ENCODE results near the gene ADAM19.

The ADAM19 gene

DNA sequence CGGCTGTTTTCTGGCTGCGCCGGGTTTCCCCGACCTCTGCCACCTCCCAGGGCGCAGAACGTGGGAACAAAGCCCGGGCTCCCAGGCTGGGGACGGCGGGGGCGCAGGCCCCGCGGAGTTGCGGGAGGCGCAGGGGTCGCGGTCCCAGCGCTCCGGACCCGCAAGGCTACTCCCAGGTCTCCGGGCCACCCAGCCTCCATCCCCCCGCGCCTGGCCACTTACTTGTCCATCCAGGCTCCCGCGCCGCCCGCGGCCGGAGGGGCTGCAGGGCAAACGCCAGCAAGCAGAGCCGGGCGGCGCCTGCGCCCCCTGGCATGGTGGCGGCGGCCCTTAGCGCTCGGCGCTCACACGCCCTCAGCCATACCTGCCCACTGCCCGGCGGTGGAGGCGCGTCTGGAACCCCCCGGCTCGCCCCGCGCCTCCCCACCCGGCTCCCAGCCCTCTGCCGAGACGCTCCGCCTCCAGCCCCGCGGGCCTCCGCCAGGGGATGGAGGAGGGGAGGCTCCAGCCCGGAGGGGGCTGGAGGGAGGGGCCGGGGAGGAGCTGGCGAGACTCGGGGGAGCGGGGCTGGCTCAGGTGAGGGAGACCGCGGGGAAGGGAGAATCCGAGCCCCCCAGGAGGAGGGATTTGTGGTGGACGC is at the start of gene ADAM19:
Gene ADAM19 (minus strand): TSS at position 395 of the 640 bp plus-strand sequence. CDS start 79 bp downstream, at position 316.
- DNase-seq = no peak

DNA sequence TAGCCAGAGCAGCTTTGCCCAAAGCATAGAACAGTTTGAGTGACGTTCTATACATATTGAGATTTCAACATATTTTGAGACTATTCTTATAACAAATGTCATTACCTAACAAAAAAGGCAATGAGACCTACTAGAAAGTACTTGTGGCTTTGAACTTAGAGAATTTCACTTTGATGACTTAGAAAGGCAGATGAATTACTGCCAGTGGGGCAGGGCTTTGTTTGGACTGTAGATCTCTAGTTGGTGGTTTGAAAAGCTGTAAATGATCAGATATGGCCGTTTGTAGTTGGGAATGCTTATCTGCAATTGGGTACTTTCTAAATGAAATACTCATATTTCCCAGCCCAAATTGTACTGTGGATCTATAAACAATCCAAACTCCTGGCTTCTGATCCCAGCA is 48.6 kb upstream of the ADAM19 start:
- DNase-seq = no peak

DNA sequence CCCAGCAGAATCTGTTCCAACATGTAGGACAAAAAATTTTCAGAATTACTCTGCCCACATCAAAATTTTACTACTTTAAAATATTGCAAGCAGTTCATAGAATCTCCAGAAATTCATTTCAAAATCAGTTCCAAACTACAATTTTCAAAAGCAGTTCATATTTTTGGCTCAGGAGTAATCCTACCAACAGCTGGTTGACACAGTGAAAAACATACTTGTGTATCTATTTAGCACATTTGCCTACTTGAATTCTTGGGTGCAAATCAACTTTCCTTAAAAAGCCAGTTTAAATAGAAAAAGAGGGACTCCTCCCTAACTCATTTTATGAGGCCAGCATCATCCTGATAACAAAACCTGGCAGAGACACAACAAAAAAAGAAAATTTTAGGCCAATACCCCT is 45.2 kb upstream of the ADAM19 start:
- no peak for DNase-seq

- DNase-seq = no peak
Observed at GRCh38 chr5:157618191-157618765, 42.7 kb upstream of the ADAM19 start.

DNA sequence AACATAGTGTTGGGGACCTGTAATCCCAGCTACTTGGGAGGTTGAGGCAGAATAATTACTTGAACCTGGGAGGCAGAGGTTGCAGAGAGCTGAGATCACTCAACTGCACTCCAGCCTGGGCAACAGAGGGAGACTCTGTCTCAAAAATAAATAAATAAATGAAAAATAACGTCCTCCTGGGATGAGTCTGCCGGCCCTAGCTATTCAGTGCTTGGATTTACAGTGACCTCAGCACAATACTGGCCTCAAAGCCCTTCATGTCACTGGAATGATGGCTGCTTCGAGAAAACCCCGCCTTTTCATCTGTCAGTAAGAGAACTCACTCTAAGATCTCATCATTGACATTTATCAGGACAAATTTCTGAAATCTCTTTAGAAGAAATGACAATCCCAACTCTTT is 41.2 kb upstream of the ADAM19 start:
- no peak for DNase-seq

DNA sequence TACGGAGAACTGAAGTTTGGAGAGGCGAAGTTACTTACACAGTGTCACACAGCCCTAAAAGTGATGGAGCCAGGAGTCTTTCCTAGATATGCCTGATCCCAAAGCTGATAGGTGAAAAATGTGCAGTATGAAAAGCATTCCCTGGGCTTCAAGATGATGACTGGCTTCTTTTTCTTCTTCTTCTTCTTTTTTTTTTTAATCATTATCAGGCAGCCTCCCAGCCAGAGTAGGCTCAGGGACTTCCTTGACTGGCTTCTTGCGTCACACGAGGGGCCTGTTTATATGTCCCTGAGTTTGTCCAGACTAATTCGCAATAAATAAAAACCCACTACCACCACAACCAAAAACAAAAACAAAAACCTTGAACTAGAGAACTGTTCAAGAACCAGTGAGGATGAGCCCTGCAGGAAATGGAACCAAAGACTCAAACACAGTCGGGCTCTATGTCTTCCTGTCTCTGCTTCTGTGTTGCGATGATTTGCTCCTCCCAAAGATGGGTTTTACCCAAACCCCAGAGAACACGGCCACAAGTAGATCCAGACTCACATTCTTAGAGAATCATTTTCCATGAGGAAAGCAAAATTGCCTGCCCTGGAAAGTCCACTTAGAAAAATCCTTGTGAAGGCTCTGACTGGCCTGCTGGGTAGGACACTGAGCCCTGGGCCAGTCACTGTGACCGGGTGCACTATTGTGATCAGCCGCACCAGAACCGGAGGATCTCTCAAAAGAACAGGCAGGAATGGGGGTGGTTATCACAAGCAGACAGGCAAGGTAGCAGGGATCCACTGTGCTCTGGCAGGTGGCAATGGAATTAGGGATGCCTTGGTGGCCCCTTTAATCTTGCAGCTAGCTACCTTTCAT is 38.0 kb upstream of the ADAM19 start:
- DNase-seq = no peak

DNA sequence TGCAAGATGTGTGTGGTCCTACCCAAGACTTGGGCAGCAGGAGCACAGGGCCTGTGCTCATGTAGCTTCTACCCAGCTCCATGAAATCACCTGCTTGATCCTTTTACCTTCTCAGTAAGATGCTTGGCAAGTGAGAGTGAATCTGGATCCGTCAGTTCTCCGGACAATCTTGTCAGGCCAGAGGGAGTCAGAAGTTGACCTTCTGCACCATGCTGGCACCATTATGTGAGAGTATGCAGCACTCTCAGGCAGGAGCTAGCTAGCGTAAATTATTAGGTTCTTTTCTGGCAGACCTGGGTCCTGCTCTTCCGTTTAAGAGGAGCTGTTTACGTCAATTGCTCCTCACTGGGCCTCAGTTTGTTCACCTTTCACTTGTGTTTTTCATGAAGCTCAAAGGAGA is 37.0 kb upstream of the ADAM19 start:
- DNase-seq = no peak

DNA sequence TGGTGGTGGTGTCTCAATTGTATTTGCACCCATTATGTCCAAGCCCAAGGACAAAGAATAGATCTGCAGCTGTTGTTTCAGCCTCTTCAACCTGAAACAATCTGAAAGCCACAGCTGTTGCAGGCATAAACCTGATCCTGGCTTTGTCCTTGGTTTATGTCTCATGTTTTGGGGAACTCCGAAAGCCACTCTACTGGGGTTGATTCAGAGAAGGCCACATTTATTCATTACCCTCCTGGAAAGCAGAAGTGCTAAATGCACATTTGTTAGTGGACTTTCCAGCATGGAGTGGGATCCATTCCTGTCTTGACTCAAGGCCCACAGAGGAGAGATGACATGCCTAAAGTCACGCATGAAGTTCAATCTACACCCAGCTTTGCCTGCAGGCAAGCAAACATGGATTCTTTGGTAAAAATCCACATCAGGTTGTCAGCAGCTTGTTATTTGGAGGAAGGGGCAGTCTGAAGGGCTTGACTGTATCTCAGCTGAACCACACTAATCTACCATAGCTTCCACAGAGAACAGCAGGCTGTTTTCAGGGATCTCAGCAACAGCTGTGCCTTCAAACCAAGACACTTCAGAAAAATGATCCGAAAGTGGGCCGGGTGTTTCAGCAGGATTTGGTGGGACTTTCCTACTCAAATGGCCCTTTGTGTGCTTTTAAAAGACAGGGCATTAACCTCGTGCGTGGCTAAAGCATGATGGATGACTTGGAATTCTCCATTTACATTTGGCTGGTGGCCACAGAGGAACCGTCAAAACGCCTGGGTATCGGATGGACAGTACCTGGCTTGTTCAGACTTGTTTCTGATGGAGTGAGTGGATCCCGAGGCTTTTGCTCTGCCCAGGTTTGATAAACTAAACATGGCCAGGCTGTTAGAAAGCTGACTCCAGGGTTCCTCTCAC is 36.2 kb upstream of the ADAM19 start:
- no peak for DNase-seq

DNA sequence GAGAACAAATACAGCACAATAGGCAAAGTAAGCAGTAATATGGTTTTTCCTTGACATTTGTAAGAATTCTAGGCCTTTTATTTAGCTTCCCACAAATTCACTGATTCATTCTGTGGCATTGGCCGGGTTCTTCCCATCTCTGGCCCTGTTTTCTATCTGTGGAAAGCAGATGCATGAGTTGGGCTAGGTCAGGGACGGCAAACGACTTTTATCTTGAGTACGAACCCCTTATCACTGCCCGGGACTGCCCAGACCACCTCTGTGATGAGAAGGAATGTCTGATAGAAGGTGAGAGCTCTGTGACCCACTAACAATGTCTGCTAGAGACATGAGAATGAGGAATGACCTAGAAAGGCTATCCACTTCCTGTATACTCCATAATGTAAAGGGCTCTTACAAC is 35.4 kb upstream of the ADAM19 start:
- no peak for DNase-seq

GRCh38 chr5:157608972-157609565 is 33.5 kb upstream of the ADAM19 start:
- DNase-seq = no peak

GRCh38 chr5:157607371-157608161 is 32.0 kb upstream of the ADAM19 start:
- peak; percentile 64 for DNase-seq

DNA sequence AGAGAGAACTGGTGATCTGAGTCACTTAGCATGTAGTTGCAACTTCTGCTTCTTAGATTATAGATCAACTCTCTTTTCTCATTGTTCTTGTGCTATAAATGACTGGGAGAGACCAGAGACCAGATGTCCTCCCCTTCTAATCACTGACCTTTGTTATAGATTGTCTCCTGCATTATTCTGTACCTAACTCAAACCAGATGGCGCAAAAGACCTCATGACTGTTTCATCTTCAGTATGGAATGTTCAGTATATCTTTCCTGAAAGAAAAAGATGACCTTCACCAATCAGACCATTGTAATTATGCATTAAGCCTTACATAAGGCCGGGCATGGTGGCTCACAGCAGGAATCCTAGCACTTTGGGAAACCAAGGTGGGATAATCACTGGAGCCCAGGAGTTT is 30.5 kb upstream of the ADAM19 start:
- no peak for DNase-seq

GRCh38 chr5:157603333-157604190 is 28.0 kb upstream of the ADAM19 start:
- DNase-seq = no peak

DNA sequence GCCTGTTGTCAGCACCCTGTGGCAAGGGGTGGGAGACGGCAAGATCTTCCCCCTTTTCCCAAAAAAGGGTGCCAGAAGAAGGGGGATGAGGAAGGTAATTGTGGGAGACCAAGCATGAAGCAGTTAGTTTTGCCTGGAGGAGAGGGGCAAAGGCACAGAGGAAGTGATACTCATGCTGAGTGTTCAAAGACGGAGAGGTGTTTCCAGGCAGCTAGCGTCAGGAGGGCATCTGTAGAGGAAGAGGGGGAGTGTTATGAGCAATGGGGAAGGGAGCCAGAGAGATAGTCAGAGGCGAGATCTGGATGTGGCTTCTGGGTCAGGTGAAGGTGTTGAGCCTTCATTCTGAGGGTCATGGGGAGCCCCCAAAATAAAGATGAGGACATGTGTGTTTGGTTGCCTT is 26.9 kb upstream of the ADAM19 start:
- no peak for DNase-seq

DNA sequence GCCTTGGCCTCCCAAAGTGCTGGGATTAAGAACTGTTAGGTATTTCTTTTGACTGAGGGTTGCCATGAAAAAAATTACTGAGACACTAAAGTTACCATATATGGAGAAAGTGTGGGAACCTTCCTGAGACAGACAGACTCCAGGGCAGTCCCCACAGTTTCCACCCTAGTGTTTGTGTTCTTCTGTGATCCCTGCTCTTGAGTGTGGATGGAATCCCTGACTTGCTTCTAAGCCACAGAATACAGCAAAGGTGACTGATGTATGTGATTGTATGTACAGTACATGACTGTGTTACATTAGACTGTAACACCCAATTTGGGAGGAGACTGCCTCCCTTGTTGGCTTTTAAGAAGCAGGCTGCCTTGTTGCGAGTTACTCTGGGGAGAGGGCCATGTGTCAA is 24.7 kb upstream of the ADAM19 start:
- no peak for DNase-seq

DNA sequence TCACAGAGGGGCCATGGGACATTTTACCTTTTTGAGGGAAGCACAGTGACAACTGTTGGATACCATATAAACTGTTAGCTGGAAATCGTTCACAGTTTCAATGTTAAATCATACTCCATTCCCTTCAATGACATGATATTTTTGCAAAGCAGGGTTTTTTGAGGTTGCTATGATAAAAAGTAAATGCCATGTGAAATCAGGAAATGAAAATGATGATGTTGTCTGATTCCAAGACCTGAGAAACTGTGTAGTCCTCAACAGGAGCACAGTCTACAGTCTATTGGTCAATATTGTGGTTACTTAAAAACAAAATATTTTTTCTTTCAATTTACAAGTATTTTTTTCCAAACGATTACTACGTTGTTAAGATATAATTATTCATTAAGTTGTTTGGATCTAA is 24.0 kb upstream of the ADAM19 start:
- no peak for DNase-seq

DNA sequence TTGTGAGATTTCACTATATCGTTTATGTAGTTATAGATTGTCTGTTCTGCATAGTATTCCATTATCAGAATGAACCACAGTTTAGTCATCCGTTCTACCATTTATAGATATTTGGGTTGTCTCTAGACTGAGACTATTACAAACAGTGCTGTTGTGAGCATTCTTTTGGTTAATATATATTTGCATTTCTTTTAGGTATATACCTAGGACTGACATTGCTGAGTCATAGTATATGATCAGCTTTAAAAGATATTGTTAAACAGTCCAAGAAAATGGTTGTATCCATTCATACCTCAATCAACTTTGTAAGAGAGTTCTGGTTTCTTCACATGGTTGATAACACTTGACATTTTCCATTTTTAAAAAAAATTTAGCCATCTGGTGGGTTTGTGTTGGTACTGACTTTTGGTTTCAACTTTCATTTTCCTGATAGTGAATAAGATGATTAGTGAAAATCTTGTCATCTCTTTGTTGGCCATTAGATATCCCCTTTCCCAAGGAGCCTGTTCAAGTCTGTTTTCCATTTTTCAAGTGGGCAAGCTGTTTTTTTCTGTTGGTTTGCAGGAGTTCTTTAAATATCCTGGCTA is 22.9 kb upstream of the ADAM19 start:
- DNase-seq = no peak

DNA sequence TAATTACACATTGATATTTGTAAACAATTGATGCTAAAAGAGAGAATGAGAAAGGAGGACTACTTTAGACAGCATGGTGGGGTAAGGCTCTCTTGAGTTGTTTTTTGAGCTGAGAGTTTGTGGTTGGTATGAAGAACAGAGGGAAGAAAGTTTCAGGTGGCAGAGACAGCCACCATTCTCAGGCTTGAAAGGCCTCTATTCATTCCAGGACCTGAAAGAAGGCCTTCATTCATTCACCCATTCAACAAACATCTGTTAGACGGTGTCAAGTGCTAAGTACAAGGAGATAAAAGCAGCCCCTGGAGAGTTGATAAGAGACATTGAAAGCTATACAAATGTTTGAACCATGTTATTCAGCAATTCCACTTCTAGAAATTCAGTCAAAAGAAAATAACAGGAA is 21.7 kb upstream of the ADAM19 start:
- DNase-seq = no peak

- no peak for DNase-seq
Observed at GRCh38 chr5:157596487-157596886, 20.9 kb upstream of the ADAM19 start.

DNA sequence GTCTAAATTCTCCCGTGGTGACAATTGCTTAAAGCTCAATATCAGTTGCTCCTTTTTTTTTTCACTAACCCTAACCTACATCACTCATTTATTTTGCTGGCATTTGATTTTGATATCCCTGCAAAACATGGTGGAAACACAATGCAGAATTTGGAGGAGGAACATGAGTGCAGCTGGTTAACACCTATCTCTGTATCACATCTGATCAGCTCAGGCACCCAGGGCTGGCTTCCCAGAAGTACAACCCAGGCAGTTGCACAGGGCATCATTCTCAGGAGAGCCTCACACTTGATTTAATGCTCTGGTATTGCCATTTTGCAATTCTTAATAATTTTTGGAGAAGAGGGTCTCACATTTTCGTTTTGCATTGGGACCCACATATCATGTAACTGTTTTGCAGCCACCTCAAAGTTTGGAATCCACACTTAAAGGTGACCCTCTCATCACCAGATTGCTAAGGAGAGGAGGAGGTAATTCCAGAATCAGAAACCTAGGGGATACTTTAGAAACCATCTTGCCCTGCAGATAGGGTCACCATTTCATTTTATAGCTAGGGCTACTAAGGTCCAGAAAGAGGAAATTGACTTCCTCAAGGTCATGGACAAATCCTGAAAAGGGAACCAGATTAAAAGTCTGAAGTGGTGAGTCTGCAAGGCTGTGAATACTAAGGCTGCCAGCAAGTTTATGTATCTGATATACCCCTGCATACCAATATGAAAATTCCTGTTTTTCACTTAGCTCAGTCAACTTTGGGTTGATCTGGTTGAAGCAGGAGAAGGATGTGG is 19.3 kb upstream of the ADAM19 start:
- DNase-seq = no peak
